GM12878 (cell line): ENCODE results near the gene KCNG3. TPM values are rescaled to one million over a fixed set of nuclear protein-coding genes. Genes with fewer than 3 reads are reported as not detected.

ENCODE experiments used
- ATAC-seq: fragments of 200-7000 bp; cut with Tn5 transposase; 3 replicates; pipeline ENCODE4 v1.9.1; 2020; ENCODE audit warnings: mild to moderate bottlenecking, moderate library complexity
- BruUV-seq: library from RNA; stranded (reverse); fragments of 400-500 nt; replicated peaks from 2 replicates; lab custom pipeline; 2021; lab: Mats Ljungman, UMichigan
- CTCF ChIA-PET: fragments of 300-600 bp; sonication (Branson Sonifier 250); formaldehyde crosslinking; extraction: SDS; loops from one replicate; lab custom pipeline; 2021; ENCODE audit warnings: inconsistent platforms; lab: Yijun Ruan, JAX
- POLR2A ChIA-PET: fragments of 350-600 bp; formaldehyde crosslinking; extraction: SDS; loops from one replicate; lab custom pipeline; 2021; ENCODE audit warnings: inconsistent platforms; lab: Charles Lee
- RAD21 ChIA-PET: fragments of 300-600 bp; sonication (Branson Sonifier 250); formaldehyde crosslinking; loops from one replicate; lab custom pipeline; 2023; ENCODE audit warnings: antibody characterized with exemption; ENCODE audit not compliant: unreplicated experiment; lab: Charles Lee
- SMC1A ChIA-PET: fragments of 300-600 bp; sonication (Branson Sonifier 250); formaldehyde crosslinking; loops from one replicate; lab custom pipeline; 2023; ENCODE audit not compliant: unreplicated experiment, uncharacterized antibody; lab: Charles Lee
- DNase-seq: peaks from one replicate; pipeline ENCODE4 v3.0.0-alpha.2; 2011; ENCODE audit warnings: low read depth, low spot score
- FAIRE-seq: peaks from 3 replicates; lab custom pipeline; 2011; peaks lifted over from hg19 to GRCh38; lab: Jason Lieb, UNC
- H2AFZ ChIP-seq: 2 replicates; pipeline ENCODE4 v1.6.0; 2011; ENCODE audit warnings: low read depth, low read length, control low read depth; ENCODE audit not compliant: control insufficient read depth
- H3K27ac ChIP-seq: 2 replicates; pipeline ENCODE4 v1.5.1; 2011; ENCODE audit warnings: control low read depth; ENCODE audit not compliant: control insufficient read depth, insufficient read depth
- H3K27me3 ChIP-seq, 2 experiments: replicated peaks in 1 of 2; 2 replicates each; pipeline versions ENCODE4 v1.6.0 to v1.6.1; 2011; ENCODE audit warnings: low read length in 1 of 2; ENCODE audit not compliant: control insufficient read depth in 2 of 2, insufficient read depth in 2 of 2
- H3K36me3 ChIP-seq, 2 experiments: 2 replicates each; pipeline ENCODE4 v1.5.1; 2011; ENCODE audit warnings: low read length in 1 of 2; ENCODE audit not compliant: control insufficient read depth in 2 of 2, insufficient read depth in 2 of 2
- H3K4me1 ChIP-seq: 2 replicates; pipeline ENCODE4 v1.6.1; 2011; ENCODE audit warnings: mild to moderate bottlenecking, low read length, moderate library complexity, mixed read lengths; ENCODE audit not compliant: control insufficient read depth, insufficient read depth
- H3K4me2 ChIP-seq: 2 replicates; pipeline ENCODE4 v1.6.0; 2011; ENCODE audit warnings: control low read depth; ENCODE audit not compliant: control insufficient read depth, insufficient read depth
- H3K4me3 ChIP-seq: fragments of 200-600 bp; sonication (generic); 2 replicates; pipeline ENCODE4 v1.5.1; 2016
- H3K79me2 ChIP-seq: 2 replicates; pipeline ENCODE4 v1.6.0; 2011; ENCODE audit warnings: low read length; ENCODE audit not compliant: control insufficient read depth, insufficient read depth
- H3K9ac ChIP-seq: 2 replicates; pipeline ENCODE4 v1.8.0; 2011; ENCODE audit warnings: low read length, control low read depth, mixed read lengths; ENCODE audit not compliant: control insufficient read depth, insufficient read depth
- H3K9me3 ChIP-seq: replicated peaks from 3 replicates; pipeline ENCODE4 v1.5.1; 2011; ENCODE audit warnings: mild to moderate bottlenecking, low read length; ENCODE audit not compliant: control insufficient read depth, insufficient read depth
- H4K20me1 ChIP-seq: 2 replicates; pipeline ENCODE4 v1.6.0; 2011; ENCODE audit not compliant: control insufficient read depth, insufficient read depth
- CHD2 ChIP-seq: IDR thresholded peaks from 2 replicates; pipeline ENCODE4 v1.6.1; 2011; ENCODE audit warnings: low read depth, low read length, improper control_type of control experiment, borderline replicate concordance
- GABPA ChIP-seq: IDR thresholded peaks from 2 replicates; pipeline ENCODE4 v1.6.1; 2014; ENCODE audit warnings: antibody characterized with exemption, low read depth, mild to moderate bottlenecking, inconsistent platforms
- SMAD1 ChIP-seq: fragments of 450-650 bp; IDR thresholded peaks from 2 replicates; pipeline ENCODE4 v1.6.1; 2018; ENCODE audit warnings: mild to moderate bottlenecking, low read depth; ENCODE audit not compliant: partially characterized antibody
- ZNF384 ChIP-seq: IDR thresholded peaks from 2 replicates; pipeline ENCODE4 v1.6.1; 2012; ENCODE audit warnings: low read depth, mild to moderate bottlenecking, low read length, improper control_type of control experiment, borderline replicate concordance
- WGBS: methylation state at CpG from one replicate; pipeline ENCODE4 v1.1.6; 2016; ENCODE audit warnings: low lambda C conversion rate; ENCODE audit not compliant: insufficient replicate concordance, insufficient coverage; ENCODE audit errors: missing lambda C conversion rate; 5-methylcytosine and 5-hydroxymethylcytosine counted together
- in situ Hi-C: fragments of 300-500 bp; cut with MboI; formaldehyde crosslinking; loops from 9 replicates; pipeline ENCODE4 v1.14.3; 2018; ENCODE audit warnings: mixed read lengths
- intact Hi-C: fragments of 100-400 bp; cut with micrococcal nuclease; formaldehyde crosslinking; loops from one replicate; pipeline ENCODE4 v1.14.2; 2022; ENCODE audit not compliant: unreplicated experiment
- polyA plus RNA-seq, 11 experiments: library from polyadenylated mRNA; depleted of rRNA in 4 of 11; unstranded in 6 of 11; stranded (reverse) in 5 of 11; fragments of >200 nt; fragmentation: Nextera tagmentation in 4 of 11; fragmentation: Illumina TruSeq in 1 of 11; extraction: Ambion mirVana in 4 of 11; extraction: Trizol in 1 of 11; gene quantifications; 1 replicate in 1 of 11; 2 replicates in 10 of 11; pipeline versions ENCODE4 v1.2.1 to v1.2.3, GENCODE V29; 2011 to 2016; ENCODE audit warnings: inconsistent platforms in 2 of 11, missing spikeins in 2 of 11, low read depth in 1 of 11
- total RNA-seq, 4 experiments: library from RNA; depleted of rRNA in 3 of 4; stranded (reverse); fragments of >200 nt in 3 of 4; fragmentation: Illumina TruSeq in 1 of 4; extraction: Trizol in 1 of 4; gene quantifications; 2 replicates each; pipeline versions ENCODE4 v1.2.1 to v1.2.3, GENCODE V29; 2013 to 2021
- TF ChIP-seq, protein P1 (sequence below): fragments of 450-650 bp; IDR thresholded peaks from 2 replicates; pipeline ENCODE4 v1.6.1; 2017; ENCODE audit warnings: mild to moderate bottlenecking, moderate library complexity

Gene KCNG3
- total and polyA plus RNA-seq, 10 of the 15 experiments (the other 5 are each of a cell fraction or from before 2014, with no cell fraction given): 0.01 to 0.06 (median 0.04) TPM; not detected in 4

DNA sequence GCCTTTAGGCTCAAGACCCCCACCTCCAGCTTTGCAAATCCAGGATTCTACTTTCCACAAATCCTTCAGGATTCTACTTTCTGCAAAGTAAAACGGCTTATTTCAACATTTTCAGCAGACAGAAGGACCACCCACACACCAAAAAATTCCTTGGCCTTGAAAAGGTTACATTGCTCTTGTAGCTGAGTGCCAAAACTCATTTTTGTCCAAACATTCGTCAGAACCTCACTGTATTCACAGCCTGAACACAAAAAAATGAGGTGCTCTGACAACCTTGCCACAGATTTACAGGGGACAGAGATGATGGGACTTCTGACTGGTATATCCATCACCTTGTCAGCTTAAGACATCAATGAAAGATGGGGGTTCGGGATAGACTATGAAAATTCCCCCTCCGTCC is 69.7 kb downstream of the KCNG3 start (continued):
- TF ChIP-seq, protein P1, sequence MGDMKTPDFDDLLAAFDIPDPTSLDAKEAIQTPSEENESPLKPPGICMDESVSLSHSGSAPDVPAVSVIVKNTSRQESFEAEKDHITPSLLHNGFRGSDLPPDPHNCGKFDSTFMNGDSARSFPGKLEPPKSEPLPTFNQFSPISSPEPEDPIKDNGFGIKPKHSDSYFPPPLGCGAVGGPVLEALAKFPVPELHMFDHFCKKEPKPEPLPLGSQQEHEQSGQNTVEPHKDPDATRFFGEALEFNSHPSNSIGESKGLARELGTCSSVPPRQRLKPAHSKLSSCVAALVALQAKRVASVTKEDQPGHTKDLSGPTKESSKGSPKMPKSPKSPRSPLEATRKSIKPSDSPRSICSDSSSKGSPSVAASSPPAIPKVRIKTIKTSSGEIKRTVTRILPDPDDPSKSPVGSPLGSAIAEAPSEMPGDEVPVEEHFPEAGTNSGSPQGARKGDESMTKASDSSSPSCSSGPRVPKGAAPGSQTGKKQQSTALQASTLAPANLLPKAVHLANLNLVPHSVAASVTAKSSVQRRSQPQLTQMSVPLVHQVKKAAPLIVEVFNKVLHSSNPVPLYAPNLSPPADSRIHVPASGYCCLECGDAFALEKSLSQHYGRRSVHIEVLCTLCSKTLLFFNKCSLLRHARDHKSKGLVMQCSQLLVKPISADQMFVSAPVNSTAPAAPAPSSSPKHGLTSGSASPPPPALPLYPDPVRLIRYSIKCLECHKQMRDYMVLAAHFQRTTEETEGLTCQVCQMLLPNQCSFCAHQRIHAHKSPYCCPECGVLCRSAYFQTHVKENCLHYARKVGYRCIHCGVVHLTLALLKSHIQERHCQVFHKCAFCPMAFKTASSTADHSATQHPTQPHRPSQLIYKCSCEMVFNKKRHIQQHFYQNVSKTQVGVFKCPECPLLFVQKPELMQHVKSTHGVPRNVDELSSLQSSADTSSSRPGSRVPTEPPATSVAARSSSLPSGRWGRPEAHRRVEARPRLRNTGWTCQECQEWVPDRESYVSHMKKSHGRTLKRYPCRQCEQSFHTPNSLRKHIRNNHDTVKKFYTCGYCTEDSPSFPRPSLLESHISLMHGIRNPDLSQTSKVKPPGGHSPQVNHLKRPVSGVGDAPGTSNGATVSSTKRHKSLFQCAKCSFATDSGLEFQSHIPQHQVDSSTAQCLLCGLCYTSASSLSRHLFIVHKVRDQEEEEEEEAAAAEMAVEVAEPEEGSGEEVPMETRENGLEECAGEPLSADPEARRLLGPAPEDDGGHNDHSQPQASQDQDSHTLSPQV: no peak
- TF ChIP-seq CHD2: no peak
- TF ChIP-seq SMAD1: no peak
- TF ChIP-seq ZNF384: no peak

DNA sequence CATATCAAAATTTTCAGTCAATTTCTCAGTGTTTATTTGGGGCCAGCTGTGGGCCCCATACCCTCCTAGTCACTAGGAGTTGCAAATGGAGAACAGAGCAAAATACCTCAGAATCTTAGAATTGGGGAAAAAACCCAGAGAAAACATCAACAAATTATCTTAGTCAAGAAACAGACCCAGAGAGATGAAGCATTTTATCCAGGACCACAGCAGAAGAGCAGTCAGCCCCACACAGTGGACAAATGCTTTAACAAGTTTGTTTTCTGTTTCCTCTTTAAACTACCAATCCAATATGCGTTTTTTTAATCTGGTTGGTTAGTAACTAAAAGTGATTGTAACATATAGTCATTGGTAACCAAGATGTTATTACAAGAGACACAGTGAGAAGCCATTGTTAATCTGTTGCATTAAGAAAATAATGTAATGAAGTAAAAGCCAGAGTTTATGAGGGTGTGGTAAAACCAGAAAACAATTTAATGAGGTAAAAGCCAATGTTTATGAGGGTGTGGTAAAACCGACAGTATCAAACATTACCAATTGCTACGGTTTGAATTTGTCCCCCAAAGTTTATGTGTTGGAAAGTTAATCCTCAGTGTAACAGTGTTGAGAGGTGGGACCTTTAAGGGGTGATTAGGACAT is 72.1 kb downstream of the KCNG3 start:
- no peak overlapping the region for H3K27ac ChIP-seq
- BruUV-seq: no TSS peak
- H3K4me1 ChIP-seq: no peaks in the 10 kb centered on the region
- H3K79me2 ChIP-seq: no peaks in the 10 kb centered on the region
- H2AFZ ChIP-seq: no peak overlapping the region
- SMC1A ChIA-PET: no interaction called here
- in situ Hi-C loops (no loop called here), intact Hi-C loops (no loop called here)
- no peak for FAIRE-seq
- ATAC-seq: no peak
- no peaks in the 10 kb centered on the region for H3K36me3 ChIP-seq
- WGBS: 13% methylated on average over 3 of the region's 3 CpGs
- CTCF ChIA-PET: no interaction called here
- RAD21 ChIA-PET: no interaction called here
- no peak overlapping the region for H3K4me2 ChIP-seq
- no peak overlapping the region for H3K9ac ChIP-seq
- H4K20me1 ChIP-seq: no peaks in the 10 kb centered on the region
- POLR2A ChIA-PET: no interaction called here
- H3K27me3 ChIP-seq: no peaks in the 10 kb centered on the region; a peak in 1 of 4 replicates
- no peak for TF ChIP-seq GABPA
- TF ChIP-seq, all 136 proteins: peak for 0
- Histone ChIP-seq H3K9me3 (no peaks in the 10 kb centered on the region), H3K4me3 (no peak overlapping the region)
- no peak for DNase-seq
